Measurements from ENCODE around the gene C20orf202.

C20orf202 gene

DNA sequence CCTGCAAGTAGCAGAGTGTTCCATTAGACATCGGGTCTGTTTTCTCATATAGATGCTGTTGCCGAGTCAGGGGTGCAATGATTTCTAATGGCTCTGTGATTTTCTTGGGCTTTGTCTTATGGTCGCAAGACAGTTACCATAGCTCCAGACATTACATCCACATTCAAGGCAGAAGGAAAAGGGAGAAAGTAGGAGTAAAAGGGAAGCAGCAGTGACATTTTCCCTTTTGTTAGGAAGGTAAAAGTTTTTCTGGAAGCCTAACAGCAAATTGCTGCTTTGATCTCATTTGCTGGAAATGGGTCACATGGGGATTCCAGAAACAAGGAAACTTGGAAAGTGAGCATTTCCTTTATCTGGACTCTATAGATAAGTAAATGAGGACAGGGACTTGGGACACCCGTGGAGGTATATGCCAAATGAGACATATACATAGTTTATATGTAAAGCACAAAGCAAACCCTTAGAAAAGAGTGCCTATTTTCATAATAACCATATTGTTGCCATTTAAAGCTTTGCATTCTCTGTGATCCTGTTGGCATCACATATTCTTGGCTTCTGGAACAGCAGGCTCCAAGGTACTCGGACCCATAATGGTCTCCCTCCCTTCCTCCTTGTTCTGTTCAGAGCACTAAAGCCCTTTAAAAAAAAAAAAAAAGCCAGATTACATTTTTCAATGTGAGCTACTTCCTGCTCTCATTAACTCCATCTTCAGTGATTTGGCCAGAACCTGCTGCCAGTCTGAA is at the start of gene C20orf202:
Gene C20orf202 (plus strand): TSS at position 693 of the 743 bp plus-strand sequence. CDS start 132 bp downstream, outside the sequence.
- no peak for DNase-seq

DNA sequence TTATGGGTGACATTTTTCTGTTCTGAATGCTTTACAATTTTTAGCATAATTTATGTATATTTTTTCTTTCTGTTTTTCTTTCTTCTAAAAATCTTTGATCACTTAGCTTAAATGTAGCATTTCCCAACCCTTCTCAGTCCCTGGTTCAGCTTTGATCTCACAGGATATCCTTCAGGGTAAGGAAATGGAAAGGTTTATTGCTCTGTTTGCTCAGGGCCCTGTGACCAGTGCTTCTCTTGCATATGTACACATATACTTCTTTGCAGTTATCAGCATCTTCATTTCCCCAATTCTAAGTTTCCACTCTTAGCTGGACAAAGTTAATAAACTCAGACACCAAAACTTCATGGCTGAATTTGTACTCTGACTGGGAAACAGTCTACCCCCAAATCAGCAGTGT is 49.0 kb upstream of the C20orf202 start:
- no peak for DNase-seq

DNA sequence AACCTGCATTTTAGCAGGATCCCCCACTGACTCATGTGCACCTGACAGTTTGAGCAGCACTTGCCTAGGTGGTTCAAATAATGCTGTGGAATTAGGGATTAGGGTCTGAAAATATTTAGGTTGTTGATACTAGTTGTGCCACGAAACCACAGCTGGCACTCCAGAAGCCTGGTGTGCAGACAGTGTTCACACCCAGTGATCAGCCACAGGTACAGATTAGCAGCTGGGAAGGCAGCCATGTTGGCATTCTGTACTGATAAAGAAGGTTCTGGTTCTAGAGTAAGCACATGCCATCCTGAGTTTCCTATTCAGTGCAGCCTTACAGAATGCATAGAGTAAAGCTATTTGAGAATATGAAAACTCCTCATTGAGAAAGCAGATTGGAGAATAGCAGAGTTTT is 48.6 kb upstream of the C20orf202 start:
- DNase-seq: no peak

DNA sequence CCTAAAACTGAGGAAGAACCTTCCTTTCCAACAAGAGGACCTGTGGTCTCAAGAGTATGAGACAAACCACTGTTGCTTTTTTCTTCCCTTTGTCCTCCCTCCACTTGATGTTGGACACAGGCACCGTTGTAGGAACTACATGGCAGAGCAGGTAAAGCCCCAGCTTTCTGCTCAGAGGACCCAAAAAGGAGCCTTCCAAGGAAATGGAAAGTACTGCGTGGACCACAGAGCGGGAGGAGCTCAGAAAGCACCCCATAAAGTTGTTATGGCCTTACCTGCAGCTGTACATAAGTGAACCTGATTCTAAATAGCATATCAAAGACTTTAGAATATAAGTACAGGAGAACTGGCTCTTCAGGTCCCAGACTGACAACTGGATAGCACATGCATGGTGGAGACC is 47.9 kb upstream of the C20orf202 start:
- DNase-seq: no peak

DNA sequence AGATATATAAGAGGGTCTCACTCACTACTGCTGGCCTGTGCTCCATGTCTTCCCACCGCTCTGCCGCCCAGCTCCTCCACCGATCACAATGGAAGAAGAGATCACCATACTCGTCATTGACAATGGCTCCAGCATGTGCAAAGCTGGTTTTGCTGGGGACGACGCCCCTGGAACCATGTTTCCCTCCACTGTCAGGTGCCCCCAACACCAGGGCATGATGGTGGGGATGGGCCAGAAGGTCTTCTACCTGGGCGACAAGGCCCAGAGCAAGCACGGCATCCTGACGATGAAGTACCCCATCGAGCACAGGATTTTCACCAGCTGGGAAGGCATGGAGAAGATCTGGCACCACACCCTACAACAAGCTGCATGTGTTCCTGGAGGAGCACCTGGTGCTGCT is 42.8 kb upstream of the C20orf202 start:
- DNase-seq: no peak

DNA sequence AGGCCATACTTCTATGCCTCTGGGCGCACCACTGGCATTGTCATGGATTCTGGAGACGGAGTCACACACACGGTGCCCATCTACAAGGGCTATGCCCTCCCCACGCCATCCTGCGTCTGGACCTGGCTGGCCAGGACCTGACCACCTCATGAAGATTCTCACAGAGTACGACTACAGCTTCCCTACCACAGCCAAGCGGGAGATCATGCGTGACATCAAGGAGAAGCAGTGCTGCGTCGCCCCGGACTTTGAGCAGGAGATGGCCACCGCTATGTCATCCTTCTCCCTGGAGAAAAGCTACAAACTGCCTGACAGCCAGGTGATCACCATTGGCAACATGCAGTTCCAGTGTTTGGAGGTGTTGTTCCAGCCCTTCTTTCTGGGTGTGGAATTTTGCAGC is 42.3 kb upstream of the C20orf202 start:
- DNase-seq: no peak

DNA sequence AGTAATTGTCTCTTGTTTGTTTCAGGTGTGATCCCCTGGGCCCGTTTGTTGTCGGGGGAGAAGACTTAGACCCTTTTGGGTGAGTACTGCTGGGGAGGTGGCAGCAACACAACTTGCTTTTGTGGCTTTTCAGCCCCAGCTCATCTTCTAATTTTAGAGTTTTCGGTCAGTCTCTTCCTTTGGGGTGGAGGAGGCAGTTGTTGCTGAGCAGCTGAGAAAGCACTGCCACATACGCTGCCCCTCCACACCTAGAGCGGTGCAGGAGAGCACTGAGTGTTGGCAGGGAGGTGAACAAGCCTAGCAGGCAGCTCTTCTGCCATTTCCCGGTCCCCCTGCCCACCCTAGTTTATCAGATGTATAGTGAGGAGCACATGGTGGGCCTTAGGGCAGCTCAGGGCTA is 40.1 kb upstream of the C20orf202 start:
- DNase-seq: no peak

DNA sequence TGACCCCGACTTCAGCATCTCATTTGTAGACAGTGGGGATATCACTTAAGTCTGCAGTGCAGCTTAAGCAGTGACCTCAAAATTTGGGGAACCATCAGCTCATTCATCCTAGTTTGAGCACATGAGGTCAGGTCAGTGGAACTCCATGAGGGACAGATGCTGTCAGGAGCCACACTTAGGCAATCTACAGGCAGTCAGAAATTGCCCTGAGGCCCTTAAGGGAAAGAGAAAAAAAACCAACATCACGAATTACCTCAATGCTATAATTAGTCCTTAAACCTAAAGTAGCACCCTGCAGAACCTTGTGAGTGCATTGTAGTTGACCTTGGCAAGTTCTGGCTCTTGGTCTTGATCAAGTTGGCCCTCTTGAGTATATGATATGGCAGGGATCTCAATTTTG is 39.6 kb upstream of the C20orf202 start:
- DNase-seq: no peak

DNA sequence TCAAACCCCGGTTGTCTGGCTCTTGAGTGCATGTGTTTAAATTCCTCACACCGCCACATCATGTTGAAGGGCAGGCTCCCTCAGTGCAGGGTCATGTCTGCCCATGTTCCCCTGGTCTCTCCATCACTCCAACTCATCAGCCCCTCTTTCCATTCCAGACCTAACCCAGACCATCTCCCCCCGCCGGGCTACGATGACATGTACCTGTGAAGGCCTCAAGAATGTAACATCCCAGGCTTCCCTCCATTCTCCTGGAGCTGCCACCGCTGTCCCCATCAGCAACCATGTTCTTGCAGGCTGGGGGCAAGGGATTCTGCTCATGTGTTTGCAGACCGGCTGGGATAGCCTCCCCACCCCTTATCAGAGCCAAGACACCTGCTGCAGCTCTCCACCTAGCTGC is 38.4 kb upstream of the C20orf202 start:
- no peak for DNase-seq

DNA sequence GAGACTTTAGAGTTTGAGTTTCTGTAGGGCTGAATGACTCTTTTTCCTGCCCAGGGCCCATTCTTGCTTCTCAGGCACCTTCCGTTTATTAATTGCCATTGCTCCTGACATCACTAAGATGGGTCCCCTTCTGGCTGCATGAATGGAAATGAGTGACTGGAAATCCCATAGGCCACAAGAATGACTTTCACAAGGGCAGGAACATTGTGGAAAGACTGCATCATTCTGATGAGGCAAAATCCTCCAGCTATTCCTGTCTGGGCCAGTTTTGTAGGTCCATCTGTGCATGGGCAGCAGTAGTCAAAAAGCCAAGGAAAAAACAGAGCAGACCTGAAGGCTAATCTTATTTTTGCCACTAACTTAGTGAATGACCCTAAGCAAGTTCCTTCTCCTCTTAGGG is 37.7 kb upstream of the C20orf202 start:
- no peak for DNase-seq

DNA sequence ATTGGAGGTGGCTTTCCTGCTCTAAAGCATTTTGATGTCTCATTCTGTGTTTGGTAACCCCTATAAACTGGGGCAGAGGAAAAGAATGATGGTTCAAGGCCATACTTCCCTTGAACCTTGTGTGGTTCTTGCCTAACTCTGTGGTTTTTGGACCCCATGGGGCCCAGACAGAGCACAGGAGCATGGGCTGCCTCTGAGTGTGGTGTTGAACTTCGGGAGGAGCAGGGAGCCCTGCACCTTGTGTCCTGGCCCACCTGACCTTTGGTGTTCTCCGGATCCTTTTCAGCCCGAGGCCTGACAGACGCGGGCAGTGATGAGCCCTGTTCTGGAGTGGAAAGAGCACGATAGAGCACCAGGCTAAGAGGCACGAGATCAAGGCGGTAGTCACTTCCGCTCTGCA is 37.3 kb upstream of the C20orf202 start:
- no peak for DNase-seq

DNA sequence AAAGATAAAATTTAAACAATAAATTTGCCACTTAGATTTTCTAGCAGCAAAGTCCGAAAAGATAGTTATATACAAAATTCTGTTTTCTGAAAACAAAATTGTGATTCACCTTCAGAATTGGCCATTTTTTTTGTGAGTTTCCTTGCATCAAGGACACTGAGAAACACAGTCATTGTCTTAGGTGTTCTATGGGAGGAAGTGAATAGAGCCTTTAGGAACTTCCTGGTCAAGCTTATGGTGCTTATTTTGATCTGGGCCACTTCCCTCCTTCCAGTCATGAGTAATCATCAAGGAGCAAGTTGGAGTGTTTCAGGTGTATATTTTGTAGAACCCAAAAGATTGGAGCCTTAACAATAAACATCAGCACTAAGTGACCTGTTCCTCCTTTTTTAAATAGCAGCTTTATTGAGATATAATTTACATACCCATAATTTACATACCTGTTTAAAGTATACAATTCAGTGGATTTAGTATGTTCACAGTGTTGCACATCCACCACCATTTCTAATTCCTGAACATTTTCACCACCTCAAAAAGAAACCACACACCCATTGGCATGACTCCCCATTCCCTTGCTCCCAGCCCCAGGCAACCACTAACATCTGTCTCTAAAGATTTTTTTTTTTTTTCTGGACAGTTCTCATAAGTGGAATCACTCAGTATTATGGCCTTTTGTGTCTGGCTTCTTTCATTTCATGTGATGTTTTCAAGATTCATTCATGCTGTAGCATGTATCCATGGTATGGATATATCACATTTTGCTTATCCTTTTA is 36.1 kb upstream of the C20orf202 start:
- no peak for DNase-seq

DNA sequence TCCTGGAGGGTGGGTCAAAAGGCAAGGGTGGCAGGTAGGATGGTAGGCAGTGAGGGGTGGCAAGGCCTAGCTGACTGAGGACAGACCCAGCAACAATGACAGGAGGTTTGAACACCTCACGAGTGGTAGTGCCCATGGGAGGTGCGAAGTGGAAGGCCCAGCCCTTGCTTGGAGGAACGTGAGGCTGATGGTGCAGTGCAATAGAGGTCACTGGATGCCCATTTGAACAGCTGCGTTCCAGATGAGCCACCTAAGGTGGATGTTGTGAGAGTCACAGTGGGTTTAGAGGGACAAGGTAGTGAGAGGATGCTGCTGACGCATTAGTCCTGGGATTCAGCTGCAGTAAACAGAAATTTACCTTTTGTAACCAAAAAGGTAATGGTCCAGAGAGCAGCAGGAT is 34.0 kb upstream of the C20orf202 start:
- no peak for DNase-seq

DNA sequence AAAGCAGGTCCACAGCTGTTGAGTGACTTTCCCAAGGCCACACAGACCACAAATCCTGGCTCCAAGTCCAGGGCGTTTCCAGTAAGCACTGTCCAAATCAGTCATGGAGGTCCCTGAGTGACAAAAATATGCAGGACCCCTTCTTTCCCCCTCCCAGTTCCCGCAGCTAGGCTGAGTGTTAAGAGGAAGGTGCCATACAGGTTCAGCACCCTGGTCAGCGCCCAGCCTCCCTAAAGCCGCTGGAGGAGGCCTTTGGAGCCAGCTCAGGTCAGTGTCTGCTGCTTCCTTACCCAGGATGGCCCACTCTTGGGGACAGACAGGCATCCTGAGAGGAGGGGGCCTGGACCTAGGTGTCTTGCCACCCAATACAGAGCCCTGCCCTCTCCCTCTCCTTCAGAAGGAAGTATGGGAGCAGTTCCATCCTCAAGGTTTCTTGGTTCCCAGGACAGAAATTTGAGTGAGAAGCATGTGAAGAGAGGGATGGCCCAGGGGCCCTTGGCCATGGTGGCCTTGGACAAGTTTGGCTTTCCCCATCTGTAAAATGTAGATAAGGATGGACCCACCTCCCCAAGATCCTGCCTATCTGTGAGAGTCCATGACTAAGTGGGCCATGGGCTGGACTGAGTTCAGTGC is 31.7 kb upstream of the C20orf202 start:
- no peak for DNase-seq

DNA sequence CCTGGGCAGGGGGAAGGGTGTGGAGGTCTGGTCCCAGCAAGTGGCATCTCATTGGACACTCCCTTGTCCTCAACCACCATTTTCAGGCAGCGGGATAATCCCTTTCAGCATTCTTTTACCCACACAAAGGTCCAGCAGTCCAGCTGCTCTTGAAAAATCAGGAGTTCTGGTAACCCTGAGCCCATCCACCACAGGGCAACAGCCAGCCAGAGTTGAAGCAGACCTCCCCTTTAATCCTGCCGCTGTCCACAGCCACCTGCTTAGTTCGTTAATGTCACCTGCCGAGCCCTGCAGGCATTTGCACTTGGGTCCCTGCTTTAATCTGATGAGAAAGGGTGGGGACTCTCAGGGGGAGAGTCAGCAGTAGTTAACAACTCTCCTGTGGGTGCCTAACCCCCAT is 29.6 kb upstream of the C20orf202 start:
- DNase-seq: no peak

DNA sequence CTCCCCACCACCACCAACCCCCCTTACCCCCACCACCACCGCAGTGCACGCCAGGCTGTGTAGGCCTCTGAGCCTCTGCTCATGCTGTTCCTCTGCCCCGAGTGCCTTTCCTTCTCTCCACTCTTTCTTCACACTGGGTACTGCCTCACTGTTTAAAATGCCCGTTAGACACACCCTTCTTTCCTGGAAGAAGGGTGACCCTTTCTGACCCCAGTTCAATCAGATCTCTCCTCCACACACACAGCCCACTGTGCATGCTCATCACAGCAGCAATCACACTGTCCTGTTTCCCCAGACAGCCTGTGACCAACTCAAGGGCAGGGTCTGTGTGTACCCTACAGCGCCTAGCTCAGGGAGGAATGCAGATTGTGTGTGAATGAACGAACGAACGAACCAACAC is 28.5 kb upstream of the C20orf202 start:
- no peak for DNase-seq

DNA sequence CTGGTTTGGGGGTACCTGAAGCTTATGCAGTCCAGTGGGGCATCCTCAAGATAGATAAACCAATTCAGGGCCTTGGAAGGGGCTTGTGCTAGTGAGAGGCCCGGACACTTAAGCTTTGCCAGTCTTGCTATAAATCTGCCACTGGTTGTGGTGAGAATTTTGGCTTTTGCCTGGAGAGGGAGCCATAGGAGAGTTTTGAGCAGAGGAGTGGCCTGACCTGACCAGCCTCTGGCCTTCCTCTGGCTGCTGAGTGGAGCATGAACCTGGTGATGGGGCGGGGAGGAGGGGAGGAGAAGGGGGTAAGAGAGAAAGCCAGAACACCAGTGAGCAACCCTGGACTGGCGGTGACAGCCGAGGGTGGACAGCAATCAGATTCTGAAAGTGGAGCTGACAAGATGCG is 25.6 kb upstream of the C20orf202 start:
- DNase-seq: no peak

DNA sequence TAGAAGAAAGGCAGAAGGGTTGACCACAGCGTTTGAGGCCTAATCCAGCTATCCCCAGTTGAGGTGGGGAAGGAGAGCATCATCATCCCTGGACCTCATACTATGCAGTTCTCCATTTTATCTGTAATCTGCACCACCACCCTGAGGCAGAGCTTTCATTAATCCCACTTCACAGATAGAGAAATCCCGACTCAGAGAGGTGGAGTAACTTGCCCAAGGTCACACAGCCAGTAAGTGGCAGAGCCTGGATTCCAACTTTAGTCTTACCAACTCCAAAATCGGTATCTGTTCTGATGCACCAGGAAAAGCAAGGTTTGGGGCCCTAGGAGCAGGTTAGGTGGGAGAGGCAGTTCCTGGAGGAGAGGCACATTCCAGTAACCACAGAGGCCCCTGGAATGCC is 25.2 kb upstream of the C20orf202 start:
- no peak for DNase-seq

DNA sequence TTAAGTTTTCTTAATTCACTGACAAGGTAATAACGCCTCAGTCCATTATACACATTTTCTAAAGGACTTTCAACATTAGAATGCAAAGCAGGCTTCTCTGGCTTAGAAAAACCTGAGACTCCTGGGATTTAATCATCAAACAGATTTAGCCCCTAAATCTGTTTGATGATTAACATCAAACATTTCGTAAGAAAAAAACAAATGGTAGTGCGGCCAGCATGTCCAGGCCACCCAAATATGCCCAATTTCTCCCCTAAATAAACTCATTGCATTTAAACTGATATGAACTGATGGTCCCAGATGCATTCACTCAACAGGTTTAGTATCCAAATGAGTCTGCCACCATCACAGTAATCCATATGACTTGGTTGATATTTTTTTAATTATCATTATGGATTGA is 24.6 kb upstream of the C20orf202 start:
- DNase-seq: no peak

DNA sequence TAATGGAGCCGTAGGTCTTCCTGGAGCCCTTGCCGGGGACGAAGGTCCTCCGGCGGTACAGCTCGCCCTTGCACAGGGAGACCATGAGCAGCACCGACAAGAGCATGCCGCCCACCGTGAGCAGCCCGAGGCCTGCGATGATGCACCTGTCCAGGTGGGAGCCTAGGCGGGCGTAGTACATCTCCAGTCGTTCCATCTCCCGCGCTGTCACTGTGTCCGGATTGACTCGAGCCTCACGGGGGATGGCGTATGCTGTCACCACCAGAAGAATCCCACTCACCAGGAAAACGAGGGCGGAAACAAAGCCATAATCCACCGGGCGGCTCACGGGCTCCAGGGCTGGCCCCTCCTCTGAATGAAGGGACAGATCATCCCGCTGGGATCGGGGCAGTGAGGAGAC is 22.3 kb upstream of the C20orf202 start:
- no peak for DNase-seq

DNA sequence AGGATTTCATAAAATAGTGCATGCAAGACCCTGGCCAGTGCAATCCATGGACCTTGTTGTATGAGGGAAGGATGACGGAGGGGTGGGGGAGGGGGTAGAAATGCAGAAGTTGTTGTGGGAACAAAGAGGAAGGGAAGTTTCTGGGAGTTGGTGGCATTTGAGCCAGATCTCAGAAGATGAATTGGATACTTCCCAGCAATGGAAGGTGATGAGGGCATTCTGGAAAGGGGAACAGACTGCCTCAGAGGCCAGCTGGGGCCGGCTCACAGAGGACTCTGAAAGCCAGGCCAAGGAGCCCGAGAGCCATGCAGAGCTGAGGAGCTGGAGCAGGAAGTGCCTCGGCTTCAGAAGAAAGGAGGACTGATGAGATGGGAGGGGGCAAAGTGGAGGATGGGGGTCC is 21.1 kb upstream of the C20orf202 start:
- DNase-seq: no peak

DNA sequence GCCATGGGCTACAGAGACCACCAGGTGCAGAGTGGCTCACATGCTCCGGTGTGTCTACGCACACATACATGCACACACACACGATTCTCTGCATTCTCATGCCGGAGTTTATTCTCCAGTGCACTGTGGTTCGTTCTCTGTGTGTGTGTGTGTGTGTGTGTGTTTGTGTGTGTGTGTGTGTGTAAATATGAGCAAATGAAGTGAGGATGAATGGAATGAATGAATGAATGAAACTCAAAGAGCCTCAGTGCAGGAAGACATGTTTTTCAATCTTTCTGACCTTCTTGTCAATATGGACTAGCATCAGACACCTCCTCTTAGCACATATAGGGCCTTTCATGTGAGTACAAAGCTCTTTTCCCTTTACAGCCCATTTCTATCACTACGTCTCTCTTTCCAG is 20.1 kb upstream of the C20orf202 start:
- DNase-seq: no peak

DNA sequence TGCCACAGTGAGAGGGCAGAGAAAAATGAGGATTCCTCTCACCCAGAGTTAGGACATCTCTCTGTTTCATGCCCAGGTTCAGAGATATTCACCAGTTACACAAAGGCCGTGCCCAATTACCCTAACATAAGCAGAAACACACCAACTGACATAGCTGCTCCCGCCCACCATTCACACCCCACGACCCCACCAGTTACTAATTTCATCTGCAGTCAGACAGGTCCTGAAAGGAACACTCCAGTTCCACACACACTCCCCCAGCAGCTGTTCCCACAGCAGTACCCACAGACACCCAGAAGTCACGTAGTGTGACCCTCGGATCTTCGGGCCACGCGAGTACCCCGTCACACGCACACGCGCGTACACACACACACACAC is 19.0 kb upstream of the C20orf202 start:
- DNase-seq: no peak

DNA sequence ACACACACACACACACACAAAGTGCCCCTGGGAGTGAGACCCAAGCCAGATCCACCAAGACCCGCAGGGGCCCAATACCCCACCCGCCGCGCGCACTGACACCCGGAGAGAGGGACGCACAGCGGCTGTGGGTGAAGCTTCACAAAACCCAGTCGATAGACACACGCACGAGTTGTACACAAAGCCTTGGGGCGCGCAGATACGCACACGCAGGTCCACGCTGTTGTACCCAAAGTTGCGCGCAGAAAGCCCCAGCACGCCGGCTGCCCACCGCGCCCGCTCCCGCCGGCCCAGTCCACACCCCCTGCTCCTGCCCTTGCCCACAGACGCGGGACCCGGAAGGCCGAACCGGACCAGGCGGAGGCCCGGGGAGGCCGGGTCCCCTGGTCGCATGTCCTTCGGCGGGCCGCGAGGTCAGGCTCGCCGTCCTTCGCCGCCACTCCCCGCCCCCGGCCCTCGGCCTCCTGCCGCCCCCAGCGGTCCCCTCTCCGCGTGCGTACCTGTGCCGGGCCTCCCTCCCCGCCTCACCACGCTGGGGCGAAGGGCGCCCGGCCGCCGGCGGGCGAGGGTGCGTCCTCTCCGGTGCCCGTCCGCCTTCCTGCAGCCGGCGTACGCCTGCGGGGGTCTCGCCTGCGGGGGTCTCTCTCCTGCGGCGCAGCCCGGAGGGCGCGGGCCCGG is 18.5 kb upstream of the C20orf202 start, which contains the start of gene TMEM74B:
Gene TMEM74B (minus strand): TSS at position 344 of the 678 bp plus-strand sequence. CDS start 1,180 bp downstream, outside the sequence.
- no peak for DNase-seq

Data from activated CD4-positive, alpha-beta T cell treated with anti-CD3 and anti-CD28 coated beads for 1 hour (primary cell).